Endodermal cell (in vitro differentiated cells): ENCODE data around the gene MIP. TPM values are rescaled to one million over a fixed set of nuclear protein-coding genes. Genes with fewer than 3 reads are reported as not detected.
A peak's percentile ranks its signal among the peaks of the same experiment; 100 is the strongest.
"Not testable (repeated sequence)": the region's sequence is repeated elsewhere in the genome, so short reads cannot be mapped to it uniquely, and the experiment has no call there.

Source experiments
- DNase-seq: peaks from one replicate; pipeline ENCODE4 v3.0.0-alpha.2; 2017
- H3K27ac ChIP-seq: 2 replicates; pipeline ENCODE4 v1.5.1; 2013; ENCODE audit warnings: mild to moderate bottlenecking, low read depth, low read length, moderate library complexity
- H3K27me3 ChIP-seq: 2 replicates; pipeline ENCODE4 v1.6.1; 2013; ENCODE audit warnings: mild to moderate bottlenecking, low read length, moderate library complexity; ENCODE audit not compliant: insufficient read depth, control insufficient read depth, poor library complexity, severe bottlenecking
- H3K36me3 ChIP-seq: 2 replicates; pipeline ENCODE4 v1.7.0; 2013; ENCODE audit warnings: mild to moderate bottlenecking, low read length, moderate library complexity; ENCODE audit not compliant: control insufficient read depth, insufficient read depth
- H3K4me1 ChIP-seq: one replicate; pipeline ENCODE4 v1.7.0; 2013; ENCODE audit warnings: low read length; ENCODE audit not compliant: control insufficient read depth, insufficient read depth
- H3K4me3 ChIP-seq: 2 replicates; pipeline ENCODE4 v1.5.1; 2013; ENCODE audit warnings: mild to moderate bottlenecking, low read length, moderate library complexity
- H3K9ac ChIP-seq: 2 replicates; pipeline ENCODE4 v1.6.1; 2013; ENCODE audit warnings: mild to moderate bottlenecking, low read length, moderate library complexity; ENCODE audit not compliant: poor library complexity, severe bottlenecking; ENCODE audit errors: extremely low read depth
- H3K9me3 ChIP-seq: 2 replicates; pipeline ENCODE4 v1.6.1; 2013; ENCODE audit warnings: mild to moderate bottlenecking, low read length, moderate library complexity; ENCODE audit not compliant: control insufficient read depth
- H3K27ac Mint-ChIP-seq: 2 replicates; pipeline ENCODE4 v1.8.0; 2020; ENCODE audit warnings: mixed read lengths
- H3K27me3 Mint-ChIP-seq: 2 replicates; pipeline ENCODE4 v1.8.0; 2021; ENCODE audit warnings: mild to moderate bottlenecking, mixed read lengths; ENCODE audit not compliant: insufficient read depth
- H3K36me3 Mint-ChIP-seq: 2 replicates; pipeline ENCODE4 v1.8.0; 2020; ENCODE audit warnings: low read depth, mixed read lengths
- H3K4me1 Mint-ChIP-seq: 2 replicates; pipeline ENCODE4 v1.8.0; 2020; ENCODE audit warnings: mixed read lengths
- H3K4me3 Mint-ChIP-seq: 2 replicates; pipeline ENCODE4 v1.8.0; 2020; ENCODE audit warnings: mild to moderate bottlenecking, moderate library complexity, mixed read lengths
- H3K9me3 Mint-ChIP-seq: 2 replicates; pipeline ENCODE4 v1.8.0; 2020; ENCODE audit warnings: mild to moderate bottlenecking, mixed read lengths
- whole genome bisulfite sequencing, 2 experiments: methylation state at CpG; one replicate each; pipeline versions ENCODE4 v1.1.5 to v1.1.7; 2013; ENCODE audit warnings: missing lambda C conversion rate in 2 of 2, mixed read lengths in 1 of 2; ENCODE audit not compliant: insufficient coverage in 1 of 2, insufficient read length in 1 of 2; 5-methylcytosine and 5-hydroxymethylcytosine counted together
- total RNA-seq, 2 donors: library from RNA; stranded (reverse); fragmentation: NEBNext Ultra II Directional in 1 of 2; extraction: Animal tissue kit (Norgen Biotek cat#: 25700) in 1 of 2; gene quantifications; 2 replicates in 1 of 2; 3 replicates in 1 of 2; pipeline ENCODE4 v1.2.1, GENCODE V29; 2021
- TF ChIP-seq, protein P1 (sequence below): fragments of 200-600 bp; sonication (generic); conservative IDR thresholded peaks from 2 replicates; pipeline ENCODE4 v1.5.0; 2021; ENCODE audit warnings: antibody characterized with exemption, mild to moderate bottlenecking

The MIP gene
- total RNA-seq, 2 donors from 2014 or later = not detected

DNA sequence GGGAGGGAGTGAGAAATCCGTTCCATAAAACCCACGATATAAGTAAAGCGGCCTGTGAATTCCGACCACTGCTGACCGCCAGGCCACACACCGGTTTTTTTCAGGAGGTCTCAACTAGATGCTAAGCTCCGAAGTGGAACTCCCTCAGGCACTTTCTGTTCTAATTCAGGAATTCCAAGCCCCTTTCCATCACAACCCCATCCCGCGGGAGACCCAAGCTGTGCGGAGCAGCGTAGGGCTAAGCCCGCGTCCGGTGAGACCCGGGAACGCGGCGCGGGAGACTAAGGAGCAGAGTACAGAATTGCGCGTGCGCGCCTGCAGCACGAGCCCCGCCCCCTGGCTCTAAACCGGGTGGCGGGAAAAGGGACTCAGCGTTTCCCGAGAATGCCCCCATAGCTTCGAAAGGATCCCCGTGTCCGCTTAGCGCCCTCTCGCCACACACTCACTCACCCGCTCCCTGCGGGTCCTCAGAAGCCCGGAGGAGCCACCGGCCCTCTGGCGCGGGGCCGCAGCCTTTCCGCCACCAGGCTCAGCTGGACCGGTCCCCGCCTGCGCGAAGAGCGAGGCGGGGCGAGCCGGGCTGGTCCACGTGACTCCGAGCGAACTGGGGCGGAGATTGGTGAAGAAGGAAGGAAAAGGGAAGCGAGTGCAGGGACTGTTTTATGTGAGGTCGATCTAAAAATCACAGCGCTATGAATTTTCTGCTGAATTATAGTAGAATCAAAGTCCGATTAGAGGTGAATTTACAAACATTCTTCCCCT, 5.4 kb downstream of the MIP start, which contains the start of gene TIMELESS:
TIMELESS (minus strand) TSS at position 567 of the 762 bp plus-strand sequence. CDS start 15,256 bp downstream, outside the sequence.
- Mint-ChIP-seq H3K4me1 (peaks cover 8% of the 10 kb centered on the region), H3K4me3 (peak within 1 kb of the TSS; percentile 80), H3K36me3 (peaks cover 23% of the 10 kb centered on the region), H3K27me3 (peaks cover 4% of the 10 kb centered on the region), H3K27ac (peak within 1 kb of the TSS; percentile 96), H3K9me3 (peaks cover 11% of the 10 kb centered on the region)
- WGBS, 2 experiments = 0% methylated on average over 24 to 58 of the region's 58 CpGs
- TF ChIP-seq, protein P1, sequence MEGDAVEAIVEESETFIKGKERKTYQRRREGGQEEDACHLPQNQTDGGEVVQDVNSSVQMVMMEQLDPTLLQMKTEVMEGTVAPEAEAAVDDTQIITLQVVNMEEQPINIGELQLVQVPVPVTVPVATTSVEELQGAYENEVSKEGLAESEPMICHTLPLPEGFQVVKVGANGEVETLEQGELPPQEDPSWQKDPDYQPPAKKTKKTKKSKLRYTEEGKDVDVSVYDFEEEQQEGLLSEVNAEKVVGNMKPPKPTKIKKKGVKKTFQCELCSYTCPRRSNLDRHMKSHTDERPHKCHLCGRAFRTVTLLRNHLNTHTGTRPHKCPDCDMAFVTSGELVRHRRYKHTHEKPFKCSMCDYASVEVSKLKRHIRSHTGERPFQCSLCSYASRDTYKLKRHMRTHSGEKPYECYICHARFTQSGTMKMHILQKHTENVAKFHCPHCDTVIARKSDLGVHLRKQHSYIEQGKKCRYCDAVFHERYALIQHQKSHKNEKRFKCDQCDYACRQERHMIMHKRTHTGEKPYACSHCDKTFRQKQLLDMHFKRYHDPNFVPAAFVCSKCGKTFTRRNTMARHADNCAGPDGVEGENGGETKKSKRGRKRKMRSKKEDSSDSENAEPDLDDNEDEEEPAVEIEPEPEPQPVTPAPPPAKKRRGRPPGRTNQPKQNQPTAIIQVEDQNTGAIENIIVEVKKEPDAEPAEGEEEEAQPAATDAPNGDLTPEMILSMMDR = peak; percentile 20
- peak within 1 kb of the TSS; percentile 82 for H3K9ac ChIP-seq
- no peaks in the 10 kb centered on the region for H3K9me3 ChIP-seq
- H3K36me3 ChIP-seq = no peaks in the 10 kb centered on the region
- H3K27me3 ChIP-seq = no peaks in the 10 kb centered on the region
- peak; percentile 98 for DNase-seq
- no peaks in the 10 kb centered on the region for H3K4me1 ChIP-seq
- peak within 1 kb of the TSS; percentile 97 for H3K4me3 ChIP-seq
- peak within 1 kb of the TSS; percentile 96 for H3K27ac ChIP-seq

DNA sequence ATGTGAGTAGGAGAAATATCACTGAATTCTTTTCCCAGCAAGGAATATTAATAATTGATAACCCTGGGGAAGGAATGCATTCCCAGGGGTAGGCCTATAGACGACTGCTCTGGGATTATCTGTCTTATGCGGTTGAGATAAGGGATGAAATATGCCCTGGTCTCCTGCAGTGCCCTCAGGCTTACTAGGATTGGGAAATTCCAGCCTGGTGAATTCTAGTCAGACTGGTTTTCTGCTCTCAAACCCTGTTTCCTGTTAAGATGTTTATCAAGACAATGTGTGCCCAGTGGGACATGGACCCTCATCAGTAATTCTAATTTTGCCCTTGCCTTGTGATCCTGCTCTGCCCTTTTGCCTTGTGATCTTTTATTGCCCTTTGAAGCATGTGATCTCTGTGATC, 11.2 kb downstream of the MIP start:
- not testable (repeated sequence) for H3K27ac Mint-ChIP-seq

DNA sequence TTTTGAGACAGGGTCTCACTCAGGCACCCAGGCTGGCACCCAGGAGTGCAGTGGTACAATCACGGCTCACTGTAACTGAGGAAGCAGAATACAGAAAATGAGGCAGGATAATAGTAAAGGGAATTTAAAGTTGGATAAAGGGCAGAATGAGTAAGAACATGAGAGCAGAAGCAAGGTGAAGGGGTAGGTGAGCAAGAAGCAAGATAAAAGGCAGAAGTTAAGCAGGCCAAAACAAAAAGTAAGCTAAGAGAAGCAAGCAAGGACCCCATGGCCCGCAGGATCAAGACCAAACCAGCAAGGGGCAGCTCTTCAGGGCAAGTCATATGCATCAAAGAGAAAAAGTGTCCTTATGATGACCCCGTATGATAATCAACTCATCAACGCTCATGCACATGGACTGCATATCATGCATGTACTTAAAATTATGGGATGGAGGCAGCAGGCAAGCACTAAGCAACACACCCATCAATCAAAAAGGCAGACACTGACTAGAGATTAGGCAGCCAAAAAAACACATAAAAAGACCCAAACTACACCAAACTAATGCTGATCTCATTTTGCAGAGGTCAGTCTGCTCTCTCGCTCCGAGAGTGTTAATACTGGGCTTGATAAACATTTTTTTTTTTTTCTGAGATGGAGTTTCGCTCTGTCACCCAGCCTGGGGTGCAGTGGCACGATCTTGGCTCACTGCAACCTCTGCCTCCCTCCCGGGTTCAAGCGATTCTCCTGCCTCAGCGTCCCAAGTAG, 16.9 kb downstream of the MIP start:
- Histone ChIP-seq H3K4me1 (no peaks in the 10 kb centered on the region), H3K27me3 (no peaks in the 10 kb centered on the region), H3K27ac (no peak overlapping the region), H3K9me3 (no peaks in the 10 kb centered on the region), H3K9ac (no peak overlapping the region), H3K4me3 (no peak overlapping the region), H3K36me3 (no peaks in the 10 kb centered on the region)
- Mint-ChIP-seq H3K36me3 (peaks cover 32% of the 10 kb centered on the region), H3K4me3 (no peak overlapping the region), H3K4me1 (peaks cover 7% of the 10 kb centered on the region), H3K27me3 (no peaks in the 10 kb centered on the region), H3K27ac (no peak overlapping the region), H3K9me3 (peaks cover 6% of the 10 kb centered on the region)
- no peak for DNase-seq
- WGBS, 2 experiments = 88 to 93% methylated on average over 8 to 11 of the region's 11 CpGs
- TF ChIP-seq, protein P1 = no peak

More for the DNA sequence above, 11.2 kb downstream of the MIP start:
- not testable (repeated sequence) for H3K27ac ChIP-seq, H3K36me3 ChIP-seq, H3K27me3 ChIP-seq, H3K4me1 Mint-ChIP-seq, H3K27me3 Mint-ChIP-seq, H3K4me1 ChIP-seq, H3K9me3 ChIP-seq, H3K4me3 Mint-ChIP-seq, DNase-seq, H3K4me3 ChIP-seq, H3K9ac ChIP-seq
- H3K36me3 Mint-ChIP-seq = peaks cover 54% of the 10 kb centered on the region
- WGBS, 2 experiments = 82 to 93% methylated on average over 2 of the region's 2 CpGs
- H3K9me3 Mint-ChIP-seq = peaks cover 31% of the 10 kb centered on the region
